ENCODE results near the gene TOR1AIP2. TPM values are rescaled to one million over a fixed set of nuclear protein-coding genes. Genes with fewer than 3 reads are reported as not detected.

The TOR1AIP2 gene
- polyA plus RNA-seq, result 10.8 TPM

GRCh38 chr1:179877586-179878265 is at the start of gene TOR1AIP2:
TSS of gene TOR1AIP2 (minus strand) at chr1:179877803. CDS start at chr1:179852665, 25,138 bp downstream.
- H3K36me3 Mint-ChIP-seq, result no peaks in the 10 kb centered on the region
- no peaks in the 10 kb centered on the region for H3K9me3 Mint-ChIP-seq
- H3K27ac Mint-ChIP-seq, result peak within 1 kb of the TSS; percentile 57 to 81 (median 78)
- peaks cover 28 to 40% (median 32%) of the 10 kb centered on the region in 3 donors for H3K4me1 Mint-ChIP-seq
- H3K4me3 Mint-ChIP-seq, result peak within 1 kb of the TSS; percentile 88 to 100 (median 92)
- H3K27me3 Mint-ChIP-seq, result no peaks in the 10 kb centered on the region

GRCh38 chr1:179926850-179927205 is 49.2 kb upstream of the TOR1AIP2 start:
- no peak overlapping the region for H3K27ac Mint-ChIP-seq
- H3K4me3 Mint-ChIP-seq, result no peak overlapping the region
- no peaks in the 10 kb centered on the region for H3K36me3 Mint-ChIP-seq
- H3K9me3 Mint-ChIP-seq, result no peaks in the 10 kb centered on the region
- peaks cover 0 to 1% (median 0%) of the 10 kb centered on the region in 3 donors for H3K4me1 Mint-ChIP-seq
- H3K27me3 Mint-ChIP-seq, result no peaks in the 10 kb centered on the region

- Mint-ChIP-seq H3K4me3 (no peak overlapping the region), H3K9me3 (no peaks in the 10 kb centered on the region), H3K27ac (no peak overlapping the region), H3K36me3 (no peaks in the 10 kb centered on the region), H3K27me3 (no peaks in the 10 kb centered on the region), H3K4me1 (peaks cover 0 to 1% (median 0%) of the 10 kb centered on the region in 3 donors)
Observed at GRCh38 chr1:179925922-179926849, 48.6 kb upstream of the TOR1AIP2 start.

GRCh38 chr1:179925302-179925701 is 47.7 kb upstream of the TOR1AIP2 start:
- Mint-ChIP-seq H3K9me3 (no peaks in the 10 kb centered on the region), H3K4me3 (no peak overlapping the region), H3K4me1 (peaks cover 0 to 1% (median 0%) of the 10 kb centered on the region in 3 donors), H3K27me3 (no peaks in the 10 kb centered on the region), H3K36me3 (no peaks in the 10 kb centered on the region), H3K27ac (no peak overlapping the region)

- no peaks in the 10 kb centered on the region for H3K36me3 Mint-ChIP-seq
- H3K4me3 Mint-ChIP-seq, result no peak overlapping the region
- no peaks in the 10 kb centered on the region for H3K9me3 Mint-ChIP-seq
- H3K4me1 Mint-ChIP-seq, result peaks cover 0 to 1% (median 0%) of the 10 kb centered on the region in 3 donors
- H3K27me3 Mint-ChIP-seq, result no peaks in the 10 kb centered on the region
- no peak overlapping the region for H3K27ac Mint-ChIP-seq
Observed at GRCh38 chr1:179924268-179924667, 46.7 kb upstream of the TOR1AIP2 start.

GRCh38 chr1:179923029-179923428 is 45.4 kb upstream of the TOR1AIP2 start:
- no peaks in the 10 kb centered on the region for H3K27me3 Mint-ChIP-seq
- peaks cover 6% of the 10 kb centered on the region for H3K36me3 Mint-ChIP-seq
- no peak overlapping the region for H3K4me3 Mint-ChIP-seq
- H3K27ac Mint-ChIP-seq, result no peak overlapping the region
- H3K9me3 Mint-ChIP-seq, result no peaks in the 10 kb centered on the region
- peaks cover 0 to 1% (median 0%) of the 10 kb centered on the region in 3 donors for H3K4me1 Mint-ChIP-seq

- no peak overlapping the region for H3K4me3 Mint-ChIP-seq
- peaks cover 6% of the 10 kb centered on the region for H3K36me3 Mint-ChIP-seq
- H3K27ac Mint-ChIP-seq, result no peak overlapping the region
- no peaks in the 10 kb centered on the region for H3K9me3 Mint-ChIP-seq
- no peaks in the 10 kb centered on the region for H3K27me3 Mint-ChIP-seq
- peaks cover 0 to 1% (median 0%) of the 10 kb centered on the region in 3 donors for H3K4me1 Mint-ChIP-seq
Observed at GRCh38 chr1:179921981-179922872, 44.6 kb upstream of the TOR1AIP2 start.

GRCh38 chr1:179921472-179921871 is 43.9 kb upstream of the TOR1AIP2 start:
- peaks cover 6% of the 10 kb centered on the region for H3K36me3 Mint-ChIP-seq
- no peaks in the 10 kb centered on the region for H3K9me3 Mint-ChIP-seq
- H3K27me3 Mint-ChIP-seq, result no peaks in the 10 kb centered on the region
- peaks cover 0 to 1% (median 0%) of the 10 kb centered on the region in 3 donors for H3K4me1 Mint-ChIP-seq
- H3K27ac Mint-ChIP-seq, result no peak overlapping the region
- no peak overlapping the region for H3K4me3 Mint-ChIP-seq

GRCh38 chr1:179917601-179918429 is 40.2 kb upstream of the TOR1AIP2 start:
- Mint-ChIP-seq H3K9me3 (no peaks in the 10 kb centered on the region), H3K4me3 (no peak overlapping the region), H3K27ac (no peak overlapping the region), H3K27me3 (no peaks in the 10 kb centered on the region), H3K4me1 (no peaks in the 10 kb centered on the region), H3K36me3 (peaks cover 8% of the 10 kb centered on the region)

GRCh38 chr1:179911812-179912211 is 34.2 kb upstream of the TOR1AIP2 start:
- Mint-ChIP-seq H3K9me3 (no peaks in the 10 kb centered on the region), H3K36me3 (peaks cover 2% of the 10 kb centered on the region), H3K27ac (no peak overlapping the region), H3K4me1 (no peaks in the 10 kb centered on the region), H3K4me3 (no peak overlapping the region), H3K27me3 (no peaks in the 10 kb centered on the region)

GRCh38 chr1:179910934-179911333 is 33.3 kb upstream of the TOR1AIP2 start:
- Mint-ChIP-seq H3K9me3 (no peaks in the 10 kb centered on the region), H3K4me3 (no peak overlapping the region), H3K27me3 (no peaks in the 10 kb centered on the region), H3K36me3 (no peaks in the 10 kb centered on the region), H3K27ac (no peak overlapping the region), H3K4me1 (peaks cover 0 to 2% (median 0%) of the 10 kb centered on the region in 3 donors)

GRCh38 chr1:179889589-179889988 is 12.0 kb upstream of the TOR1AIP2 start:
- H3K36me3 Mint-ChIP-seq, result no peaks in the 10 kb centered on the region
- H3K4me1 Mint-ChIP-seq, result peaks cover 19 to 36% (median 32%) of the 10 kb centered on the region in 3 donors
- H3K27me3 Mint-ChIP-seq, result no peaks in the 10 kb centered on the region
- peak overlapping the region in 1 of 3 donors; percentile 33 for H3K27ac Mint-ChIP-seq
- peak overlapping the region in 2 of 4 donors; percentile 17 to 43 for H3K4me3 Mint-ChIP-seq
- H3K9me3 Mint-ChIP-seq, result no peaks in the 10 kb centered on the region

GRCh38 chr1:179888071-179888470 is 10.5 kb upstream of the TOR1AIP2 start:
- H3K27me3 Mint-ChIP-seq, result no peaks in the 10 kb centered on the region
- H3K36me3 Mint-ChIP-seq, result no peaks in the 10 kb centered on the region
- H3K4me3 Mint-ChIP-seq, result peak overlapping the region; percentile 66 to 88 (median 78)
- no peaks in the 10 kb centered on the region for H3K9me3 Mint-ChIP-seq
- H3K27ac Mint-ChIP-seq, result peak overlapping the region; percentile 59 to 91 (median 71)
- H3K4me1 Mint-ChIP-seq, result peaks cover 30 to 44% (median 41%) of the 10 kb centered on the region in 3 donors

- H3K36me3 Mint-ChIP-seq, result no peaks in the 10 kb centered on the region
- H3K27ac Mint-ChIP-seq, result peak overlapping the region; percentile 97 to 100 (median 99)
- H3K9me3 Mint-ChIP-seq, result no peaks in the 10 kb centered on the region
- H3K4me1 Mint-ChIP-seq, result peaks cover 40 to 47% (median 44%) of the 10 kb centered on the region in 3 donors
- H3K27me3 Mint-ChIP-seq, result no peaks in the 10 kb centered on the region
- peak overlapping the region; percentile 90 to 100 (median 98) for H3K4me3 Mint-ChIP-seq
Observed at GRCh38 chr1:179883745-179884138, 6.1 kb upstream of the TOR1AIP2 start.

Measured in IgD-negative memory B cell (primary cell).